Tracheal epithelial cell (primary cell): ENCODE data around the gene ZBTB6. TPM values are rescaled to one million over a fixed set of nuclear protein-coding genes. Genes with fewer than 3 reads are reported as not detected.

Experiments used
- total RNA-seq: library from RNA; depleted of rRNA; stranded (reverse); fragments of >200 nt; gene quantifications from 2 replicates; pipeline ENCODE4 v1.2.1, GENCODE V29; 2014

The ZBTB6 gene, protein sequence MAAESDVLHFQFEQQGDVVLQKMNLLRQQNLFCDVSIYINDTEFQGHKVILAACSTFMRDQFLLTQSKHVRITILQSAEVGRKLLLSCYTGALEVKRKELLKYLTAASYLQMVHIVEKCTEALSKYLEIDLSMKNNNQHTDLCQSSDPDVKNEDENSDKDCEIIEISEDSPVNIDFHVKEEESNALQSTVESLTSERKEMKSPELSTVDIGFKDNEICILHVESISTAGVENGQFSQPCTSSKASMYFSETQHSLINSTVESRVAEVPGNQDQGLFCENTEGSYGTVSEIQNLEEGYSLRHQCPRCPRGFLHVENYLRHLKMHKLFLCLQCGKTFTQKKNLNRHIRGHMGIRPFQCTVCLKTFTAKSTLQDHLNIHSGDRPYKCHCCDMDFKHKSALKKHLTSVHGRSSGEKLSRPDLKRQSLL
- total RNA-seq, result 13.3 and 16.8 TPM in 2 replicates

GRCh38 chr9:122912964-122913673, at the start of gene ZBTB6:
TSS of gene ZBTB6 (minus strand) at chr9:122913323. CDS start at chr9:122912072, 1,251 bp downstream.

DNA sequence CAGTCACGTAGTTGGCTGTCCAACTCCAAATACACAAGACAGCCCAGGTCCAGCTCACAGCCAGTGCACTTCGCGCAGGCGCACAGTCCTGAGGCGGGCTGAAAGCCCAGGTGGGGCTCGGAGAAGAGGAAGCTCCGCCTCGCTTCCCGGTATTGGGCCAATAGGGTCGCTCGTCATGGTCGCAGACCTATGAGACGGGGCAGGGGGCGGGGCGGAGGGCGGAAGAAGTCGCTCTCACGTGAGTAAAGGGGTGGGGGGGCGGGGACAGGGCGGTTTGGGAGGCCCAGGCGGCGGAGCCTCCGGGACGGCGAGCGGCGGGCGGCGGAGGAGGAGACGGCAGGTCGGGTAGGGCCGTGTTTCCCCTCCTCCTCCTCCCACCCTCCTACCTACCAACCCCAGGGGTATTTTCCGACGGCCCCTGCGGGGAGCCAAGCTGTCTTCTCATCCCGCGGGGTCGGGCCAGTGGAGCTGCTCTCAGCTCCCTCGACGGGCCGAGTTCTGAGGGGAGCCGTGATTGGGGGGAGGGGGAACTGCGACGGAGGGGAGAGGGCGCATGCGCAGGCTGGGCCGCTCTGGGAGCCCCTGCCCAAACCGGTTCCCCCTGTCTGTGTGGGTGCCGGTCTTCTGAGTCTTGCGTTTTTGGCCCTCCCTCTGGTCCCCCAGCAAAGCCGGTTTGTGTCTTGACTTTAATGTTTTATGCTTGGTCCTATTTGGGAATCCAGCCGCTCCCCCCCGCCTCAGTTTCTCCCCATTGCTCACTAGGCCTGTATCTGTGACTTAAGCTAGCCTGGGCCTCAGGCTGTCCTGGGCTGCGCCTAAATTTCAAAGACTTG, 27.8 kb upstream of the ZBTB6 start, which contains the start of gene RABGAP1:
Gene RABGAP1, plus strand, starts transcription at position 272 of the 833 bp plus-strand sequence. CDS start 16,040 bp downstream, outside the sequence.

DNA sequence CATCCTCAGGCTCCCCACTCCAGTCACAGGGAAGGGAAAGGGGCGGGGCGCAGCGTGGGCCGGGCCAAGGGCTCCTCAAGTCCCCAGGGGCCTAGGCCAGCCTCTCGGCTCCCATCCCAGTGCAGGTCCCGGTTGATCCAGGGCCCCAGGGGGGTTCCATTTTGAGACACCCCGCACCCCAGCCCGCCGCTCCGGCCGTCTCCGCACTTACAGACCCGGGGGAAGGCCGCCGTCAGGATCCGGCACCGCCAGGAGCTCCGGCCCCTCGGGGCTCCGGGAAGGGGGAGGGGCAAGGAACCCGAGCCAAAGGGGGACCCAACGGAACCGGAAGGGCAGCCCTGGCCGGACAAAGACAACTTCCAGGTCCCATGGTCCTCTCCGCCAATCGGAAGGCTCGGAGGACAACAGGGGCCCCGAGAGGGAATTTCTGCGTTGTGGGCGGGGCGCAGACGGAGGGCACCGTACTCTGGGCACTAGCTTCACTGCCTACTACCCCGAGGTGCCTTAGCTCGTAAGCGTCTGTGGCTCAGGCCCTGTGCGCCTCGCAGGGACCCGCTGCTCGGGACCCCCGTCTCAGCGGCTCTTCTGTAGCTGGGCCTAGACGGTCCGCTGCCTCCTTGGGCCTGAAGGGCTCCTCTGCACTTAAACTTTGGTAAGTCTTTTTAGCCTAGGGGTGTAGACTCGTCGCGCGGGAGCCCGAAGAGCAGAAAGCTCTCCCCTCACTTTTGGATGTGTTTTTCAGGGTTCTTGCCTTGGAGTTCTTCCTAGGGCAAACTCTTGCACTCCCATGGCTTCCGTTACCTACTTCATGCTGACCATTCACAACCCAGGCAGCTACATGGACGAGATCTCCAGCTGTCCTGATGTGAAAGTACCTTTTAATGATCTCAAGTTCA, 18.4 kb upstream of the ZBTB6 start, which contains the start of gene ZBTB26:
Gene ZBTB26, minus strand, starts transcription at position 287 of the 896 bp plus-strand sequence. CDS start 11,578 bp downstream, outside the sequence.

DNA sequence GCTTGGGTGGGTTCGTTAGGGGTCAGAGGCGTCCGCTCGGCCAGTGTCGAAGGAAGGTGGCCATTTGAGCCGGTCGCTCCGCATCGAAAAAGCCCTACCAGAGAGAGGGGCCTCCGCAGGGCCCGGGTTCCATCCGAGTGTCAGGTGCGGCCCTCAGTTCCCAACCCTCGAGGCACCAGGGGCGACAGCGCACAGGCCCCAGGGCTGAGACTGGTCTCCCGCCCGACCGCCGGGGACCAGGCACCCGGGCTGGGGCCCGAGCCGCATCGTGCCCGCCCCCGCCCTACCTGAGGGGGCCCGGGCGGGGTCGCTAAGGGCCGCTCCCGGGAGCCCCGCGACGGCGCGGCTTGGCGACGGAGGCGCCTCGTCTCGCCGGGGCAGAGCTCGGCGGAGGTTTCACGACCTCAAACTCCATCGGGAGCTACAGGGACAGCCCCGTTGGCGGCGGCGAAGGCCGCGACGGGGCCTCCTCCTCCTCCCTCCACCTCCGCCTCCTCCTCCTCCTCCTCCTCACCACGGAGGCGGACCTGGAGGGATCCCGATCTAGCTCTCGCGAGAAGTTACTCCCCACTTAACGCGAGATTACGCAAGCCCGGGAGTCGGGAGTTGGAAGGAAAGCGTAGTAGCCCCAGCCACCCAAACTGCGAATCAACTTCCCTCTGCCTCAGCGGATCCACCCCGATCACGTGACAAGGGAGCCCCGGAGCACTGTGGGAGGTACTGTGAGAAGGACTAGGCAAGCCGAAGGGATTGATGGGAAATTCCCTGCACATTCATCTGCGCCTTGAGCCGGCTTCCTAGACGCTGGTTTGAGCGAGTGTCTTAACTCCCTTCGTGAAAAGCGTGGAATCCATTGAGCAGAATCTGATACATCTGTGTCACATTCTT, 8.1 kb downstream of the ZBTB6 start, which contains the start of gene RC3H2:
Gene RC3H2, minus strand, starts transcription at position 537 of the 888 bp plus-strand sequence. CDS start 7,850 bp downstream, outside the sequence.

Other genes with a start within 250 kb of the ZBTB6 start
- gene OR1L3, start 238.2 kb downstream of the ZBTB6 start, total RNA-seq, result not detected in 2 replicates
- not detected in 2 replicates for gene OR1L4, start 189.3 kb downstream of the ZBTB6 start, total RNA-seq
- gene OR1L6, start 171.0 kb downstream of the ZBTB6 start, total RNA-seq, result 0.24 TPM in 1 of 2 replicates, not detected in the other
- gene OR5C1, start 124.4 kb downstream of the ZBTB6 start, total RNA-seq, result not detected in 2 replicates
- gene OR1K1, start 113.2 kb downstream of the ZBTB6 start, total RNA-seq, result not detected in 2 replicates
- 28.1 and 32.3 TPM in 2 replicates for gene PDCL, start 84.7 kb downstream of the ZBTB6 start, total RNA-seq
- 55.2 and 56.1 TPM in 2 replicates for gene RC3H2, start 8.0 kb downstream of the ZBTB6 start, total RNA-seq
- 1.4 and 2.1 TPM in 2 replicates for gene ZBTB26, start 18.2 kb upstream of the ZBTB6 start, total RNA-seq
- gene RABGAP1, start 27.7 kb upstream of the ZBTB6 start, total RNA-seq, result 32.5 and 40.9 TPM in 2 replicates
- 0.48 and 0.64 TPM in 2 replicates for gene GPR21, start 120.3 kb upstream of the ZBTB6 start, total RNA-seq